Stimulated activated CD4-positive, alpha-beta T cell treated with anti-CD3 and anti-CD28 coated beads, Interleukin-12 subunit alpha, Interleukin-12 subunit beta, amount 100 ng/mL, for 4 hours (primary cell): Measurements from ENCODE around the gene GMCL2.
A peak's percentile ranks its signal among the peaks of the same experiment; 100 is the strongest.

Source experiments
- DNase-seq: peaks from one replicate; pipeline ENCODE4 v3.0.0-alpha.2; 2020

GMCL2 gene

DNA sequence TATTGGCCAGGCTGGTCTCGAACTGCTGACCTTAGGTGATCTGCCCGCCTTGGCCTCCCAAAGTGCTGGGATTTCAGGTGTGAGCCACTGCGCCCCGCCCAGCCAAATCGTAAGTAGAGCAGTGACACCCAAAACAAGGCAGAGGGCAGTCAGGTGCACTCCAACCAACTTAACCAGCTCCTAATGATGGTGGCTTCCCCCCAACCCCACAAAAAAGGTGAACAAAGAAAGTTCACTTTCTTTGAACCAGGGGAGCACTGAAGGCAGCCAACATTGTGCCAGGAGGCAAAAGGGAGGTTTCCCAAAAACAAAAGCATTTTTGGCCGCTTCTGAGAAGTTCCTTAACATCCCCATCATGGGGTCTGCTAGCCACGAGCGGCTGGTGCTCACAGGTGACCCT, 9.6 kb downstream of the GMCL2 start:
- DNase-seq = no peak

DNA sequence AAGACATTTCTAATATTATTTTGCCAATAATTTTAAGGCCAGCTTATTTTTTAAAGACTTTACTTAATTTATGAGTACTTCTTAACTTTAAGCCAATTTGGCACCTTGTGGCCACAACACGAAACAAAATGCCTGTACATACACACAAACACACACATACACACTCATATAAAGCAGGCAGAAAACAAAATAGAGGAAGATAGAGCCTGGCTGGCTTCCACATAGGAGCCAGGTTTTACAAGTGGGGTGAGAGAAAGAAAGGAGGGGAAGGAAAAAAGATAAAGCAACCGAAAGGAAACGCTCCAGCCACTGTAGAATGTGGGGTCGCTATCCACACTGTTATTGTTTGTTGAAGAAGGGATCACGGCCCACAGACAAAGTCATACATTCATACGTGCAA, 10.4 kb downstream of the GMCL2 start:
- no peak for DNase-seq

DNA sequence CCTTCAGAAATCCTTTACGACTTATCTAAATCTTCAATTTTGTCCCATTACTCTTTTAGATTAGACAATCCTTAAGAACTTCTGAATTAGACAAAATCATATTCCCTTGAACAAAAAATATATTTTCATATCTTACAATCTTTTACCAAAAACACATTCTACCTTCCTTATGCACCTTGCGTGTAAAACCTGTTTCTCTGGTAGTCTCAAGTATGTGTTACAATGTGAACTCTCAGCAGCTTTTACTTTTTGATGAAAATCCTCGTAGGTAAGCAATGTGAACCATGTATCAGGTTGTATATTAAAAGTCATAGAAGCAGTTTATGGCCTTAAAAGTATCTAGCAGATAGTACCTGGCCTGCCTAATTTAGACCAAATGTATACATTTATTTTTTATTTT, 12.7 kb downstream of the GMCL2 start:
- no peak for DNase-seq

DNA sequence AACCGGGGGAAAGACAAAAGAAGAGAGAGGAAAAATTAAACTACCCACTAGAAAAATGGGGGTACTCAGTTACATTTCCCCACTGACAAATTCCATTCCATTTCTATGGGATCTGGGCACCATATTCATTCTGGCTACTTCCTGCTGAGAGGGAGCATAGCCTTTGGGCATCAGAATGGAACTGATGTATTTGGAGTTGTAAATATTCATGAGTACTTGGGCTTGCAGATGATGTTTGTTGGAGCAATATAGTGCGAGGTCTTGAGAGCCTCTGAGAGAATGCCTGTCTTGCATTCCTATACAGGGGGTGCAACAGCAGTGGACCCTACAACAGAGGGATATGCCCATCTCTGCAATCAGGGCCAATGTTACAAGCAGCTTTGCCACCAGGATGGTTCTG, 16.7 kb downstream of the GMCL2 start:
- DNase-seq = no peak

DNA sequence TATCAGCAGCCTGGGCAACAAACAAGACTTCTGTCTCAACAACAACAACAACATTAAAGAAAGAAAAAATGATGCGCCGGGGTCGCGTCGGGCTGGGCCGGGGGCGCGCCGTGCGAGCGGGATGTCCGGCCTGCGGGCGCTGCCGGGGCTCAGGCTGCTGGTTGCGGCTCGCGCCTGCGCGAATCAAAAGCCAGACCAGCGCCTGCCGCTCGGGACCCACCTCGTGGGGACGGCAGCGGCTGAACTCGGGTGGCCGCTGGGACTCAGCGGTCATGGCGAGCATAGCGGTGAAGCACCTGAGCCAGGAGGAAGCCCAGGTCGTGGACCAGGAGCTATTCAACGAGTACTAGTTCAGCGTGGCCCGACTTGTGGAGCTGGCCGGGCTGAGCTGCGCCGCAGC, 21.6 kb downstream of the GMCL2 start:
- no peak for DNase-seq

DNA sequence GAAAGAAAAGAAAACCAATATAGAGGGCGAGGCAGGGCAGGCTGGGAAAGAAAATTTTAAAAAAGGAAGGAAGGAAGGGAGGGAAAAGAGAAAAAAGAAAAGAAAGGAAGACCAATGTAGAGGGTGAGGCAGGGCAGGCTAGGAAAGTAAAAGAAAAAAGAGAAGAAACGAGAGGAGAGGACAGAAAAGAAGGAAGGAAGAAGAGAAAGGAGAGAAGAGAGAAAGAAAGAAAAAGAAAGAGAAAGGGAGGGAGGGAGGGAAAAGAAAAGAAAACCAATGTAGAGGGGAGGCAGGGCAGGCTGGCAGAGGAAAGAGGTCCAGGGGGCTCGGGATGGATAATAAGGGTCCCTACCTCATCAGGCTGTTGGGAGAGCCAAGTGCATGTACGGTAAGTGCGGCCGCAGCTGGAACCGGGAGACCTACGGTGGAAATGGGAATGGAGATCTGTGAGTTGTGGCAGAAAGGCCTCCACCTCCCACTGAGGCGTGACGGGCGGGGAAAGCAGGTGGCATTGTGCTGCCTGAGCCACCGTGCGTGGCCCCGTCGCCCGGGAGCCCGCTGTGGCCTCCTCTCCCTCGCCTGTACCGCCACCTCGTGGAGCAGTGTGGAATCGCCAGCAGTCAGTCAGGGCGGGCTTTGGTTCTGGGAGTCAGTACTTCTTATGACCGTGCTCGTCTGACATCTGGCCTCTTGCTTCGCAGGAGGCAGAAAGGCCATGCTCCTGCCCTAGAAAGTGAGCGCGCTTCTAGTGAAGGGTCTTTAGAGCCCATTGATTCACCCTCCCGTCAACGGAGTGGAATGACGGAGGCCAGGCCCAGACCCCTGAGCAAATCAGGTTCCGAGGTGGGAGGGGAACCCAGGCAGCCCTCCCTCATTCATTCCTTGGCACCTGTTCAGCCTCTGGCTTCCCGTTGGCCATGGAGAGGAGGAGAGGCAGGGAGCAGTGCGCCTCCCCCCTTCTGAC, 23.1 kb downstream of the GMCL2 start:
- DNase-seq = peak; percentile 94

DNA sequence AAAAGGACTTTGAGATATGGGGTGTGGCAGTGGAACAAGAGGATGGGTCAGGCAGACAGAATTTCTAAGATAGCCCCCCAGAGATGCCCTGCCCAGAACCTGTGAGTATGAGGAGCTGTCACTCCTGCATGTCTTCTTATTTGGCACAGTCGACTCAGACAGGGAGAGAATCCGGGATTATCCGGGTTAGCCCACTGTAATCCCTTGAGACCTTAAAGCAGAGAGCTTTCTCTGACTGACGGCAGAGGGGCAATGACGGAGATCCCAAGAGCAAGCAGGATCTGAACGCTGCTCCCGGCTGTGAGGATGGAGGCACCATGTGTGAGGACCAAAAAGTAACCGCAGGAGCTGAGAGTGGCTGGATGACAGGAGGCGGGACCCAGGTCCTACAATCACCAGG, 24.7 kb downstream of the GMCL2 start:
- no peak for DNase-seq

DNA sequence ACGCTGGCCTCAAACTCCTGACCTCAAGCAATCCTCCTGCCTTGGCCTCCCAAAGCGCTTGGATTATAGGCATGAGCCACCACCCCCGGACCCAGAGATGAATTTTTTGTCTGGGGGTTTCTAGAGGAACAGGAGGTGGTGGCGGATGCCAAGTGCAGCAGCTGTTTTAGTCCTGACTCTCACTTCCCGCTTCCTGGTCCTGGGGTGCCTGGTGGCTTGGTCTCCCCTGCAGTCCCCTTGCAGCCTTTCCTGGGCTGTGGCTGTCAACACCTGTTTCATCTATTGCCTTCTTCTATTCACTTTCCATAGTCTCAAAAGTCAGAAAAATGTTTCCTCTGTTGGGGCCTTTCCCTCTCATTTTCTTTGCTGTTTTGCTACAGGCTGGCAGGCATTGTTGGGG, 27.0 kb downstream of the GMCL2 start:
- DNase-seq = no peak

DNA sequence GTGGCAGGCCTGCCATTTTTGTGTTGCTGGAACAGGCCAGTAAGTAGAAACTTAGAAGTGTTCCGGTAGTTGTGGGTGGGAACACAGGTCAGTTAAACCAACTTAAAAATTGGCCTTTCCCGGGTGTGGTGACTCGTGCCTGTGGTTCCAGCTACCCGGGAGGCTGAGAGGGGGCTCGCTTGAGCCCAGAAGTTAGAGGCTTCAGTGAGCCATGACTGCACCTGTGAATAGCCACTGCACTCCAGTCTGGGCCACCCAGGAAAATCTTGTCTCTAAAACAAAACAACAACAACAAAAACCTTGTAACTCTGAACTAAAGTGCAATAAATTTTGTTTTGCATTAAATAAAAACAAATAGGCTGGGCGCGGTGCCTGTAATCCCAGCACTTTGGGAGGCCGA, 32.1 kb downstream of the GMCL2 start:
- DNase-seq = no peak

DNA sequence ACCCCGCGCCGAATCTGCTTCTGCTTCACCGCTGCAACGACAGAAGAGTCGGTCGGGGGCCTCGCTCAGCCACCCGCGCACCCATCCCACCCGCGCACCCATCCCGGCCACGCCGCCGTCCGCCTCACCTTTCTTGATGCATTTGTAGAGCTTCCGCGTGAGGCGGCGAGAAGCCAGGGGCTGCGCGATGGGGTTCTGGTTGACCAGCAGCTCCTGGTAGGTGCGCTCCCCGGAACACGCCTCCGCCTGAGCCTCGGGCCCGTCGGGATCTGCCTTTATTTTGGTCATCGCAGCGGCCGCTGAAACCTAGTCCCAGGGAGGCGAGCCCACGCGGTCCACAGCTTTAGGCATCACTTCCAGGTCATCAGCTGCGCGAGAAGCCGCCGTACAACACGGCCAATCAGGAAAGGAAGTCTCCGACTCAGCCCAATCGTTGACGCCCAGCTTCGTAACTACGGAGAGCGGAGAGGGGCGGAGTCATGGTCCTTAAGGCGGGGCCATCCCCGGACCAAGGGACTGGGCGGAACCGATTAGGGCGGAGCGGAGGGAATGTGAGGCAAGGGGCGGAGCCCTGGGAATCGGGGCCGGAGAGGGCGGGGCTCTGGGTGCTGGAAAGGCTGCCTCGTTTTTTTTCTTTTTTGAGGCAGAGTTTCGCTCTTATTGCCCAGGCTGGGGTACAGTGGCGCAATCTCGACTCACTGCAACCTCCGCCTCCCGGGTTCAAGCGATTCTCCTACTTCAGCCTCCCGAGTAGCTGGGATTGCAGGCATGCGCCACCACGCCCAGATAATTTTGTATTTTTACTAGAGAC, 33.4 kb downstream of the GMCL2 start, which contains the start of gene NHP2:
TSS of gene NHP2 (minus strand) at position 356 of the 811 bp plus-strand sequence. CDS start at position 288, 68 bp downstream.
- peak; percentile 98 for DNase-seq

DNA sequence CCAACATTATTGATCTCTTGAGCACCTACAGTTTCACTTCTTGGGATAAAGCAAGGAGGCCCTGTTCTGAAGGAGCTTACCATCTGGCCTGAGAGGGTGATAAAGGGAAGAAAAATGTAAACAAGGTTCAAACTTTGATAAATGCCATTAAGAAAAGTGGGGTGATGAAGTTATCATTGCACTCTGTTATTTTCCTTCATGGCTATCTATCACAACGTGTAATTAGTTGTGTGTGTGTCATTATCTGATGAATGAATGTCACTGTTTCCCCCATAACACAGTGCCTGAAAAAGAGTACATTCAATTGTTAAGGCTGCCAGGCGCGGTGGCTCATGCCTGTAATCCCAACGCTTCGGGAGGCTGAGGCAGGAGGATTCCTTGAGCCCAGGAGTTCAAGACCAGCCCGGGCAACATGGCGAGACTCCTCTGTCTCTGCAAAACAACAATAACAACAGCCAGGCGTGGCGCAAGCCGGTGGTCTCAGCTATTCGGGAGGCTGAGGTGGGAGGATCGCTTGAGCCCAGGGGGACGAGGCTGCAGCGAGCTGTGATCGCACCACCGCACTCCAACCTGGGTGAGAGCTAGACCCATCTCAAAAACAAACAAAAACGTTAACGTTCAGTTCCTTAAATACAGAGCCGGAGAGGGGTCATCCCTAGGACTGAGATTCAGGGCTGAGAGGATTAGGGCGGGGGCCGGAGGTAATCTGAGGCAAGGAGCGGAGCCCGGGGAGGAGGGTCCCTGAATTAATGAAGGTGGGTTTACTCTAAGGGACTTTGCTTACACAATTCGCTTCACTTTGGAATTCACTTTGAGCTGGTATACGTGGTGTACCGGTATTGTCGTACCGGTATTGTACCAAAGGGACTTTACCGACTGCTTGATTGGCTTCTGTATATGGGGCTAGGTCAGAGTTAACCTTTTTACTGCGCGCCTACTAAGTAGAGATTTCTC, 34.4 kb downstream of the GMCL2 start:
- no peak for DNase-seq

DNA sequence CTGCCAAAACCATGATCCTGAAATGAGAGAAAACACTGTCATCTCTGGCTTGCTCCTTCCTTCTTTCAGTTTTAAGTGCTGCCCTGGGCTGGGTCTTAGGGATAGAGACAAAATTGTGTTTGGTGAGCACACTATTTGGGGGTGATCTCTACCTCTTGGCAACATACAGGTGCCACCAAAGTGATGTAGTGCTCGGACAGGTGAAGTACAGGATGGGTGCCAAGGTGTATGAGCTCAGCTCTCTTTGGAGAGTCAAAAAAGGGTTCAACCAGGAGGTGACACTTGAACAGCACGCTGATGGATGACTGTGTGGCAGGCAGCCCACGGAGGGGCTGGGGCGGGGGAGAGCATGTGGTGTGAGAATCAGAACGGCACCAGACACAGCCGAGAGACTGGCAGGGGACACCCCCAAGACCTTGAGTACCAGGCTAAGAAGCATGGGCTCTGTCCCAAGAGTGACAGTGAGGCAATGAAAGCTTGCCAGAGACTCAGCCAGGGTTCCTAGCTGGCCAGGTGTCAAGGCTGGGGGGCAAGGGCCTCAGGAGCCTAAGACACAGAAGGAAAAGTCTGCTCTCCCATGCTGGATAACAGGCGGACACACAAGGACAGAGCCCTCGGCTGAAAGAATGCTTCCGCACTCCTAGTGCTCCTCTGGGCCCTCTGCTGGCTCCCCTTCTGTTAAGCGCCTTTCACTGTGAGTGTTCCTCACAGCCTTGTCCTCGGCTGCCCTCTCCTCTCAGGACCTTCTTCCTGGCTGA, 36.0 kb downstream of the GMCL2 start:
- no peak for DNase-seq

DNA sequence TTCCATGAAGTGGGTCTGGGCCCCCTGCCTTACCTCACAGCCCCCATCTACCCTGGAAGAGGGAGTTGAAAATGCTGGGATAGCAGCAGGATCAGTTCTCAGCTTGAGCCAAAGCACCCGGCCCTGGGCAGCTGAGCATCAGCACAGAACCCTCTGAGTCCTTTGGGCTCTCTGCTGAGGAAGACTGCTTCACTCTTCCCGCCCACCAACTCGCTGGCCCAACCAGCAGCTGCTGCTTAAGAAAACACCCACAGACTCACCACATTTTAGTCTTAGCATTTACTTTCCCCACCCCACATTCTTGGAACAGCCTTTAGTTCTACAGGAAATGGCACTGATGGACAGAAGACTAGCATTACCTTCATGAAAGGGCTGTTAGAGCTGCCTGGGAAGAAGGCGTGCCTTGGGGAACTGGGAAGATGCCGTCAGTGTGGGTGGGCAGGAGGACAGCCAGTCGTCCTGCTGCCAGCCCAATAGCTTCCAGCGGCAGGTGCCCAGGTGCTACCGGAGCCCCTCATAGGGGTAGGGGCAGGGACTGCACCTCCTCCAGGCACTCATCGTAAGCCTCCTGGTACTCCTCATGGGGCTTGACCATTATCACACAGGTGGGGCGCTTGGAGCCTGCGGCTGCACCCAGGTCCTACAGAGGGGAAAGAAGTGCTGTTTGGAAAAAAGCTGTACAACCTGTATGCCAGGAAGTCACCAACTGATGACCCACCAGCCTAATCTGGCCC, 37.8 kb downstream of the GMCL2 start:
- no peak for DNase-seq

DNA sequence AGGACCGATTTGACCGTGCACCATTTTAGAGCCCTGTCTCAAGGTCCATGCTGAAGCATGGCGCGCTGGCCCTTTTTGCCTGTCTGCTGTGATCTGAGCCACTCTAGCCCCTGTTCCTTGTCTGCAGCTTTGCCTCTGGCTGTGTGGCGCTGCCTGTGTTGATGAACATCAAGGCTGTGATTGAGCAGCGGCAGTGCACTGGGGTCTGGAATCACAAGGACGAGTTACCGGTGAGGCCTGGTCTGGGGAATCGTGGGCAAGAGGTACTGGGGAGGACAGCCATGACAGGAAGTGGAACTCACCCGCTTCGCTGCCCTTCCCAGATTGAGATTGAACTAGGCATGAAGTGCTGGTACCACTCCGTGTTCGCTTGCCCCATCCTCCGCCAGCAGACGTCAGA, 39.8 kb downstream of the GMCL2 start:
- DNase-seq = no peak

DNA sequence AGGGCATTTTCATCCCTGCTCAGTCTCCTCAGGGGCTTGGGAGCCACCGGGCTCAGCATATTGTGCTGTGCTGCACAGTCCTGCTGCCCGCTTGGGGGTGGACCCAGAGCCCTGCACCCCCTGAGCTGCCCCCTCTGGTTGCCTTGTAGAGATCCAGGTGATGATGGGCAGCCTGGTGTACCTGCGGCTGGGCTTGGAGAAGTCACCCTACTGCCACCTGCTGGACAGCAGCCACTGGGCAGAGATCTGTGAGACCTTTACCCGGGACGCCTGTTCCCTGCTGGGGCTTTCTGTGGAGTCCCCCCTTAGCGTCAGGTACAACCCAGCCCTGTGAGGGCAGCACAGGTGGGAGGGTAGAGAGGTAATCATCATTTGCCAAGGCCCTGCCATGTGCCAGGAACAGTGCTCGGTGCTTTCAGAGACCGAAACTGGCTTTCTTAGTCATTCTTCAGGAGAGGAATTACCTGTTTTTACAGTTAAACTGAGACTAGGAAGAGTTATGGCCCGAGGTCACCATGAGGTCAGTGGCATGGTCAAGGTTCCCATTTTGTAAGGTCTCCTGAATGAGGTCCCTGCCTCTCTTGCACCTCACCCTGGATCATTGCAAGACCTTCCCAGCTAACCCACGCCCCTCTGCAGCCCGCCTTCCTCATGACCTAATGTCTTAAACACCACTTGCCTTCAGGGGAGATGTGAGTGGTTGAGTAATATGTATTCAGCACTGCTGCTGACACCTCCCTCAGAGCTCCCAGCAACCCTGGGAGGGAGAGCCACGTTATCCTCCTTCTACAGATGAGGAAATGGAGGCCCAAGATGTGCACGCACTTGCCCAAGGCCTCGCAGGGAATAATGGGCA, 41.0 kb downstream of the GMCL2 start:
- DNase-seq = peak; percentile 66

DNA sequence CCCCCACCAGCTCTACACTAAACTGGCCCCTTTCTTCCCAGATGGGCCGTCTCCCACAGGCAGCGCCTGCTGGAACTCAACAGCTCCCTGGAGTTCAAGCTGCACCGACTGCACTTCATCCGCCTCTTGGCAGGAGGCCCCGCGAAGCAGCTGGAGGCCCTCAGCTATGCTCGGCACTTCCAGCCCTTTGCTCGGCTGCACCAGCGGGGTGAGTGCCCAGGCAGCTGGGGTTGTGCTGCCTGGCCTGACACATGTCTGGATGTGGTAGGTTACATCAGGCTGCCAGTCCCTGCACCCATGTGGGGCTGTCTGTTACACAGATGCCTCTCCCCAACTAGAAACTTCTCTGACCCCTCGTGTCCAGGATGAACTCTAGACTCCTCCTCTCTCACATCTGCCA, 43.3 kb downstream of the GMCL2 start:
- no peak for DNase-seq

DNA sequence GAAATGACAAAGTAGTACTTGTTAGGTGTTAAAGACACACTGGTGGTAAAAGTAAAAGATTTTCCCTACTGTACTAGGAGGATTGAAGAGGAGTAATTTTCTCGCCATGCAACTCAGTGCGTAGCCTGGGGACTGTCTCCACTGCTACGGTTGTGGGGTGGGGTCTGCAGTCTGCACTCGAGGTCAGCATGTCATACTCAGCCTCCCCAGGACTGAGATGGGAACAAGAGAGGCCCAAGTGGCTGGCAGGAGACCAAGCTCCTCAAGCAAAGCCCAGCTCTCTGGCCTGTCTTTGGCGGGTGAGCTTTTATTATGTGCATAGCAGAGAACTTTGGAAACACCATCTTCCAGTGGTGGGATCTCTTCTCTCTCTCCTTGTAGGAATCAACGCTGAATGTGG, 43.9 kb downstream of the GMCL2 start:
- no peak for DNase-seq

DNA sequence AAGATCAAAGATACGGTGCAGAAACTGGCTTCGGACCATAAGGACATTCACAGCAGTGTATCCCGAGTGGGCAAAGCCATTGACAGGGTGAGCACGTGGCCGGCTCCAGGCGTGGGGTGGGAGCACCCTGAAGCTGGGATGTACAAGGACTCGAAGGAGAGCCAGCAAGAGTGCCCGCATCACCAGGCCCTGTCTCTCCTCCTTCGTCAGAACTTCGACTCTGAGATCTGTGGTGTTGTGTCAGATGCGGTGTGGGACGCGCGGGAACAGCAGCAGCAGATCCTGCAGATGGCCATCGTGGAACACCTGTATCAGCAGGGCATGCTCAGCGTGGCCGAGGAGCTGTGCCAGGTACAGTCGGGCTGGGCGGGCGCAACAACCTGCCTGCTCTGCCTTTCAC, 44.5 kb downstream of the GMCL2 start:
- no peak for DNase-seq

DNA sequence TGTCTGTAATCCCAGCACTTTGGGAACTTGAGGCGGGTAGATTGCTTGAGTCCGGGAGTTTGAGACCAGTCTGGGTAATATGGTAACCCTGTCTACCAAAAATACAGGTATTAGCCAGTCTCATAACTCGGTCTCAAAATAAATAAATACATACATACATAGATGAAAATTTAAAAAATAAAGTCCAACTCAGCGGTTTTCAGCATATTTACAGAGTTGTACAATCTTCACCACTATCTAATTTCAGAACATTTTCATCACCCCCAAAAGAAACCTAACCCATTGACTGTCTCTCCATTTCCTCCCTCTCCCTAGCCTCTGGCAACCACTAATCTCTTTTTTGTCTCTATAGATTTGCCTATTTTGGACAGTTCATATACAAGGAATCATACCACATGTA, 45.6 kb downstream of the GMCL2 start:
- DNase-seq = no peak

DNA sequence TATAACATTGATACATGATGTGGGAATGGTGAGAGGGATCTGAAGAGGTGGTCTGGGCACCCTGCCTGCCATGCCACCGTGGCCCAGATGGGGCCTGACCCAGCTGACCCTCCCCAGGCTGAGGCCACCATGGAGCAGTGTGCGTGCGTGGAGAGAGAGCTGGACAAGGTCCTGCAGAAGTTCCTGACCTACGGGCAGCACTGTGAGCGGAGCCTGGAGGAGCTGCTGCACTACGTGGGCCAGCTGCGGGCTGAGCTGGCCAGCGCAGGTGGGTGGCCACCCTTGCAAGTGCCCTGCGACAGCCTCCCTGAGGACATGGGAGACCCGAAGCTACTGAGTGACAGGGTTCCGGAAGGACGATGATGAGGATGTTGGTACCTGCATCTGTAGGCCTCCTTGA, 49.2 kb downstream of the GMCL2 start:
- no peak for DNase-seq
